PC-9 (cell line): ENCODE results near the gene RNF8.
"Not testable (repeated sequence)": the region's sequence is repeated elsewhere in the genome, so short reads cannot be mapped to it uniquely, and the experiment has no call there.

Experiments
- CTCF ChIP-seq: fragments of 200-600 bp; sonication (generic); conservative IDR thresholded peaks from 2 replicates; pipeline ENCODE4 v1.6.1; 2017; ENCODE audit warnings: mixed run types, antibody characterized with exemption, mild to moderate bottlenecking, moderate library complexity
- EZH2 ChIP-seq: fragments of 200-600 bp; sonication (generic); IDR thresholded peaks from 2 replicates; pipeline ENCODE4 v1.8.0; 2017; ENCODE audit warnings: antibody characterized with exemption, low read depth

- not testable (repeated sequence) for TF ChIP-seq EZH2, CTCF
These were observed 46.3 kb upstream of the RNF8 start for GRCh38 chr6:37307484-37307883.
